Measurements from ENCODE around the gene GSK3B. TPM values are rescaled to one million over a fixed set of nuclear protein-coding genes. Genes with fewer than 3 reads are reported as not detected.
A peak's percentile ranks its signal among the peaks of the same experiment; 100 is the strongest.

The GSK3B gene
- total RNA-seq, 1 experiment from 2014 or later: 56.5 TPM

- H3K56ac ChIP-seq (ENCODE audit: insufficient read length, low read depth, low read length): no peak overlapping the region
- no peak overlapping the region for H2BK120ac ChIP-seq (ENCODE audit: low read depth, low read length, poor library complexity, severe bottlenecking)
- H2BK20ac ChIP-seq (ENCODE audit: low read depth, low read length, poor library complexity, severe bottlenecking): no peak overlapping the region
- Mint-ChIP-seq H3K9me3 (no peaks in the 10 kb centered on the region), H3K36me3 (ENCODE audit: insufficient read depth in 1 of 3, low read depth in 3 of 3) (peaks cover under 1% of the 10 kb centered on the region in 3 experiments; a peak in 2 of 7 replicates), H3K4me1 (peaks cover 38 to 41% of the 10 kb centered on the region in 2 experiments), H3K27me3 (ENCODE audit: low read depth) (no peaks in the 10 kb centered on the region), H3K4me3 (no peak overlapping the region), H3K27ac (no peak overlapping the region; a peak in 2 of 7 replicates)
- no CpG with 5 or more reads among the region's 3 CpGs for WGBS (ENCODE audit: extremely low coverage, insufficient read length, low lambda C conversion rate)
- H3K4me2 ChIP-seq (ENCODE audit: insufficient read depth, insufficient read length, low read length): no peak overlapping the region
- no peak for DNase-seq
- H3K27me3 ChIP-seq (ENCODE audit: insufficient read depth, low read length): no peaks in the 10 kb centered on the region
- no peak overlapping the region for H4K91ac ChIP-seq (ENCODE audit: insufficient read length, low read depth, low read length)
- no peak overlapping the region for H2BK15ac ChIP-seq (ENCODE audit: low read depth, low read length)
- H4K8ac ChIP-seq (replicated peaks; ENCODE audit: insufficient read length, low read depth, low read length): no peak overlapping the region
- H3K79me1 ChIP-seq (ENCODE audit: insufficient read depth, low read depth, low read length, poor library complexity, severe bottlenecking): no peaks in the 10 kb centered on the region
- H3K23ac ChIP-seq (ENCODE audit: insufficient read length, low read depth, low read length): no peak overlapping the region
- H3K14ac ChIP-seq (ENCODE audit: insufficient read depth, low read length): no peak overlapping the region
- H3K9ac ChIP-seq (ENCODE audit: extremely low read depth, insufficient read length, low read length): no peak overlapping the region
- H4K5ac ChIP-seq (ENCODE audit: insufficient read length, low read depth, low read length): no peak overlapping the region
- no peak overlapping the region for H3K4ac ChIP-seq (ENCODE audit: low read depth, low read length)
- TF ChIP-seq, protein P1, sequence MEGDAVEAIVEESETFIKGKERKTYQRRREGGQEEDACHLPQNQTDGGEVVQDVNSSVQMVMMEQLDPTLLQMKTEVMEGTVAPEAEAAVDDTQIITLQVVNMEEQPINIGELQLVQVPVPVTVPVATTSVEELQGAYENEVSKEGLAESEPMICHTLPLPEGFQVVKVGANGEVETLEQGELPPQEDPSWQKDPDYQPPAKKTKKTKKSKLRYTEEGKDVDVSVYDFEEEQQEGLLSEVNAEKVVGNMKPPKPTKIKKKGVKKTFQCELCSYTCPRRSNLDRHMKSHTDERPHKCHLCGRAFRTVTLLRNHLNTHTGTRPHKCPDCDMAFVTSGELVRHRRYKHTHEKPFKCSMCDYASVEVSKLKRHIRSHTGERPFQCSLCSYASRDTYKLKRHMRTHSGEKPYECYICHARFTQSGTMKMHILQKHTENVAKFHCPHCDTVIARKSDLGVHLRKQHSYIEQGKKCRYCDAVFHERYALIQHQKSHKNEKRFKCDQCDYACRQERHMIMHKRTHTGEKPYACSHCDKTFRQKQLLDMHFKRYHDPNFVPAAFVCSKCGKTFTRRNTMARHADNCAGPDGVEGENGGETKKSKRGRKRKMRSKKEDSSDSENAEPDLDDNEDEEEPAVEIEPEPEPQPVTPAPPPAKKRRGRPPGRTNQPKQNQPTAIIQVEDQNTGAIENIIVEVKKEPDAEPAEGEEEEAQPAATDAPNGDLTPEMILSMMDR (conservative IDR thresholded peaks at IDR 0.05): peak; percentile 53
- no peaks in the 10 kb centered on the region for H3K9me3 ChIP-seq (ENCODE audit: control insufficient read depth, low read depth, low read length)
- H2AK5ac ChIP-seq (ENCODE audit: insufficient read length, low read length): no peak overlapping the region
- H3T11ph ChIP-seq (ENCODE audit: low read length): no peak overlapping the region
- H2BK5ac ChIP-seq (ENCODE audit: insufficient read length, low read length): no peak overlapping the region
- peaks cover 9% of the 10 kb centered on the region for H3K4me1 ChIP-seq (ENCODE audit: insufficient read depth, low read length)
- no peaks in the 10 kb centered on the region for H3K79me2 ChIP-seq (ENCODE audit: insufficient read depth, low read length)
- H2AFZ ChIP-seq (ENCODE audit: low read length): no peak overlapping the region
- H2BK12ac ChIP-seq (ENCODE audit: insufficient read length, low read depth, low read length): no peak overlapping the region
- H3K18ac ChIP-seq (ENCODE audit: insufficient read length, low read depth, low read length): no peak overlapping the region
- H3K27ac ChIP-seq (ENCODE audit: insufficient read length, low read depth, low read length): no peak overlapping the region
- no peaks in the 10 kb centered on the region for H4K20me1 ChIP-seq (ENCODE audit: control insufficient read depth, insufficient read depth, insufficient read length)
- H3K23me2 ChIP-seq (ENCODE audit: insufficient read length, low read depth, low read length, poor library complexity, severe bottlenecking): no peaks in the 10 kb centered on the region
Observed at GRCh38 chr3:119831022-119831421, 263.2 kb downstream of the GSK3B start.
